GM12801 (cell line): Measurements from ENCODE around the gene TMCC3.

Experiments
- TF ChIP-seq, protein P1 (sequence below): IDR thresholded peaks from one replicate; pipeline ENCODE4 v1.5.1; 2011; ENCODE audit warnings: control low read depth; ENCODE audit not compliant: insufficient read length; ENCODE audit errors: extremely low read depth

TMCC3 gene

GRCh38 chr12:94628819-94629472 is 21.4 kb downstream of the TMCC3 start:
- TF ChIP-seq, protein P1, sequence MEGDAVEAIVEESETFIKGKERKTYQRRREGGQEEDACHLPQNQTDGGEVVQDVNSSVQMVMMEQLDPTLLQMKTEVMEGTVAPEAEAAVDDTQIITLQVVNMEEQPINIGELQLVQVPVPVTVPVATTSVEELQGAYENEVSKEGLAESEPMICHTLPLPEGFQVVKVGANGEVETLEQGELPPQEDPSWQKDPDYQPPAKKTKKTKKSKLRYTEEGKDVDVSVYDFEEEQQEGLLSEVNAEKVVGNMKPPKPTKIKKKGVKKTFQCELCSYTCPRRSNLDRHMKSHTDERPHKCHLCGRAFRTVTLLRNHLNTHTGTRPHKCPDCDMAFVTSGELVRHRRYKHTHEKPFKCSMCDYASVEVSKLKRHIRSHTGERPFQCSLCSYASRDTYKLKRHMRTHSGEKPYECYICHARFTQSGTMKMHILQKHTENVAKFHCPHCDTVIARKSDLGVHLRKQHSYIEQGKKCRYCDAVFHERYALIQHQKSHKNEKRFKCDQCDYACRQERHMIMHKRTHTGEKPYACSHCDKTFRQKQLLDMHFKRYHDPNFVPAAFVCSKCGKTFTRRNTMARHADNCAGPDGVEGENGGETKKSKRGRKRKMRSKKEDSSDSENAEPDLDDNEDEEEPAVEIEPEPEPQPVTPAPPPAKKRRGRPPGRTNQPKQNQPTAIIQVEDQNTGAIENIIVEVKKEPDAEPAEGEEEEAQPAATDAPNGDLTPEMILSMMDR: no peak

DNA sequence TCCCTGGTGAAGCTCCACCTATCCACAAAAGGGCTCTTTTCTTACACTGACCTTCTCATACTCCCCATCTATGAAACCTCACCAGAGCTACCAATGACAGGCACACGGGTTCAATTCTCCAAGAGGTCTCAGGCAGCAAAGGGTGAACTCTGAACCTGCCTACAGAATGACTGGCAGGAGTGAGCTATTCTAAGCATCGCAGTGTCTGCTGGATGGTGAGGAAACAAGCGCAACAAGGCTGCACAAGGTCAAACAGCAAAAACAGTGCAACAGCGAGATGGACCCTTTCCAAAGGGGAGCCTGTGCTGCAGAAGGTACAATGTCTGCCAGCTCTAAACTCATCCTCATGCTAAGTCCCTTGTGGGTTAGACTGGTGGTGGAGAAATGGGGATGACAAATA is 22.0 kb downstream of the TMCC3 start:
- TF ChIP-seq, protein P1: no peak

- TF ChIP-seq, protein P1: no peak
Measured at GRCh38 chr12:94625531-94625930, 24.8 kb downstream of the TMCC3 start.

DNA sequence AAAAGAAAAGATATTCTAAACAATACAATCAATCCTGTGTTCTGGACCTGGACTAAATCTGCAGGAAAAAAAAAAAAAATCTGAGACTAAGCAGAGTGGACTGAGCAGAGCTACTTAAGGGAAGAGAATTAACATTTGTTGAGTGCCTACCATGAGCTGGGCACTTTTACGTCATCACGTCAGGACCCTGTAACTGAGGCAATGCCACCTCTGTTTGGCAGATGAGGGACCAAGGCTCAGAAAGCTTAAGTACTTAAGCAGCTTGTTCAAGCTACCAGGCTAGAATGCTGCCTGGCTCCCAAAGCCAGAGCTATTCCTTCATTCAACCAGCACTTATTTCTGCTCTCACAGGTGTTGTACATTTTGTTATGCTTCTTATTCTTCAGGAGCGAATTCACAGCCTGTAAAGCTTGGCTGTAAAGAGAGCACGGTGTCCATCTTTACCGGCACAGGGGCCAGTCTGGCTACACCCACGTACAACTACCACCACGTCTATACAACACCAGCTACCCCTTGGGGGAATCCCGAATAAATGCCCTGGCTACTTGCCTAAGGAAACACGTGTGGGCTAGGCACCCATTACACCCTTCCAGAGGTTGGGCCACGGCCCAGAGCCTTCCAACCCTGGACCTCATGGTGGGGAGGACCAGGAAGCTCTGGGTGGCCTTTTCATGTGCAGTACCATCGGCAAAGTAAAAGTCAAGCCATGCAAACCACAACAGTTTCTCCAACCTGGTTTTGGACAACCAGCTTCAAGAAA is 27.0 kb downstream of the TMCC3 start:
- TF ChIP-seq, protein P1: no peak

- TF ChIP-seq, protein P1: no peak
Measured at GRCh38 chr12:94622475-94622874, 27.9 kb downstream of the TMCC3 start.

- TF ChIP-seq, protein P1: no peak
Measured at GRCh38 chr12:94621662-94622359, 28.5 kb downstream of the TMCC3 start.

DNA sequence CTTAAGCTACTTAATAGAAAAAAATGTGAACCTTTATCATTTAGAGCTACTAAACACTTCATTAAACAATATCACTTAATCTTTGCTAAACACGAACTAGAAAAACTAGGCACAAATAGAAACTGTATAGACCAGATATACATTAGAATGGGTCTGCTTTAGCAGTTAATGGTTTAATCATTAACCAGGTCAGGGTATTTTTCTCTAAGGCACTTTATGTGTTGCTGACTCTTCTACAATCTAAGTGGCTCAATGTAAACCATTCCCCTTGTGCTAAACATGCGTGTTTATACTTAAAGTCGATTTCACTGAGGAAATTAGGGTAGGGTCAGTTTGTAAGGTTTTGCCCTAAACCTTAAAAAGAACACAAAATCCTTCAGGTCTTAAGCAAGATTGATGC is 29.7 kb downstream of the TMCC3 start:
- TF ChIP-seq, protein P1: no peak
